Measurements from ENCODE around the gene ZMIZ1. TPM values are rescaled to one million over a fixed set of nuclear protein-coding genes. Genes with fewer than 3 reads are reported as not detected.

Gene ZMIZ1
- total and polyA plus RNA-seq, 4 donors: 18.3 to 80.2 (median 42.6) TPM

DNA sequence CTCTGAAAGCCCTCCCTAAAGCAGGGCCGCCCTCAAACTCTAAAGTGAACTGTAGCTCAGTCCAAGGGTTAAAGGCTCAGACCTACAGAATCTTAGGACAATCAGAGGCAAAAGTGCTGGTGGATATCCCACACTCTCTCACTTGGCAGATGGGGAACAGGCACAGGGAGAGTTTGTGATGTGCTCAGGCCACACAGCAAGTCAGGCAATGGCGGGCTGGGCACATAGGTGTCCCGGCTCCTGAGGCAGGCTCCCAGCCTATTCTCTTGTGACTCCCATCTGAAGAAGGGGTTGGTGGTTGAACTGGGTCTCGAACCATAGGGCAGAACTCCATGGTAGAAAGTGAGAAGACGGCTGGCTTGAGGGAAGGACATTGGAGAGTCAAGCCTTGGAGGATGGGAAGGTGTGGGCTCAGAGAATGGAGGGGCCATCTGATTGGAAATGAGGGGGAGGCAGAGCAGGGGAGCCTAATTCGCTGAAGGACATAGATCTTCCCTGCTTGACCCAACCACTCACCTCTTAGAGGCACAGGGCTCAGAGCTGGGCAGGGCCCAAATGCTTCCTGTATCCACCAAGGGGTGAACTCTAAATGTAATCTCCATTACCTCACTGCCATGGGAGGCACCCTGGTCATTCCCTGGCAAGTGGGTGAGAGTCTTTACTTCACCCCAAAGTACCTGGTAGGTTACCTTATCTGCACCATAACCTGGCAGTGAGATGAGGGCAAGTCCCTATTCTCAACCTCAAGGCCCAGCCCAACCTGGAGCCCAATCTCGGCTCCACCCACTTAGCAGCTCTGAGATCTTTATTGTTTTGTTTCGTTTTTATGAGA, 4.9 kb upstream of the ZMIZ1 start:
- H3K9me3 ChIP-seq (ENCODE audit: control insufficient read depth in 4 of 4, insufficient read depth in 3 of 4, low read length in 3 of 4): no peaks in the 10 kb centered on the region
- H3K36me3 ChIP-seq (ENCODE audit: control insufficient read depth in 4 of 4, insufficient read depth in 4 of 4, low read length in 4 of 4): no peaks in the 10 kb centered on the region
- DNase-seq: no peak
- H3K27me3 ChIP-seq (ENCODE audit: control insufficient read depth in 3 of 3, insufficient read depth in 3 of 3, low read length in 2 of 3): no peaks in the 10 kb centered on the region
- H3K4me3 ChIP-seq: no peak overlapping the region
- no peak for ATAC-seq (ENCODE audit: insufficient read depth, low FRiP score)
- no peak overlapping the region for H3K9ac ChIP-seq (ENCODE audit: insufficient read depth in 1 of 2, low read length in 2 of 2)
- peaks cover 0 to 21% (median 8%) of the 10 kb centered on the region in 5 donors for H3K4me1 ChIP-seq (ENCODE audit: control insufficient read depth in 5 of 5, insufficient read depth in 5 of 5, low read length in 5 of 5)
- WGBS, 2 donors: 86 to 94% methylated on average over 8 of the region's 8 CpGs
- TF ChIP-seq, protein P1, sequence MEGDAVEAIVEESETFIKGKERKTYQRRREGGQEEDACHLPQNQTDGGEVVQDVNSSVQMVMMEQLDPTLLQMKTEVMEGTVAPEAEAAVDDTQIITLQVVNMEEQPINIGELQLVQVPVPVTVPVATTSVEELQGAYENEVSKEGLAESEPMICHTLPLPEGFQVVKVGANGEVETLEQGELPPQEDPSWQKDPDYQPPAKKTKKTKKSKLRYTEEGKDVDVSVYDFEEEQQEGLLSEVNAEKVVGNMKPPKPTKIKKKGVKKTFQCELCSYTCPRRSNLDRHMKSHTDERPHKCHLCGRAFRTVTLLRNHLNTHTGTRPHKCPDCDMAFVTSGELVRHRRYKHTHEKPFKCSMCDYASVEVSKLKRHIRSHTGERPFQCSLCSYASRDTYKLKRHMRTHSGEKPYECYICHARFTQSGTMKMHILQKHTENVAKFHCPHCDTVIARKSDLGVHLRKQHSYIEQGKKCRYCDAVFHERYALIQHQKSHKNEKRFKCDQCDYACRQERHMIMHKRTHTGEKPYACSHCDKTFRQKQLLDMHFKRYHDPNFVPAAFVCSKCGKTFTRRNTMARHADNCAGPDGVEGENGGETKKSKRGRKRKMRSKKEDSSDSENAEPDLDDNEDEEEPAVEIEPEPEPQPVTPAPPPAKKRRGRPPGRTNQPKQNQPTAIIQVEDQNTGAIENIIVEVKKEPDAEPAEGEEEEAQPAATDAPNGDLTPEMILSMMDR (IDR thresholded peaks at IDR 0.05; ENCODE audit: control extremely low read depth, extremely low read depth): no peak
- H3K27ac ChIP-seq (ENCODE audit: low read depth in 1 of 2, low read length in 1 of 2): no peak overlapping the region

DNA sequence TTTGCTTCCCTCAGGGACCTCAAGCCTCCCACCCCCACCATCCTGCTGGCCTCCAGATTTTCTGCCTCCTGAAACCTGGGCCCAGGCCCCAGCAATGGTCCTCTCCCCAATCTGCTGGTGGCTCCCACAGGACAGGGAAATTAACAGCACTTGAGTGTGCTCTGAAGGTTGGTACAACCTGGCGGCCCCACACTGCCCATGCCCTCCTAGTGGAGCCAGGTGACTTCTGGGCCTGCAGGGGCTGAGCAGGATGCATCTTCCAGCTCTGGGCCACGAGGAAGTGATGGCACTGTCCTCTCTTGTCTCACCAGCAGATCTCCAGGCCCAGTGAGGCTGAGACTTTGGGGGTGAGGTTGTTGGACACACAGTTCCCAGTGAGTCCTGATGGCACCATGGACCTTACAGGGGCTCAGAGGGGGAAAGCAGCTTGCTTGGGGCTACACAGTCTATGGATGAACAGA, 3.6 kb upstream of the ZMIZ1 start:
- ATAC-seq (ENCODE audit: insufficient read depth, low FRiP score) (no peak), DNase-seq (no peak)
- Histone ChIP-seq H3K4me3 (no peak overlapping the region), H3K27me3 (ENCODE audit: control insufficient read depth in 3 of 3, insufficient read depth in 3 of 3, low read length in 2 of 3) (no peaks in the 10 kb centered on the region), H3K27ac (ENCODE audit: low read depth in 1 of 2, low read length in 1 of 2) (no peak overlapping the region), H3K36me3 (ENCODE audit: control insufficient read depth in 4 of 4, insufficient read depth in 4 of 4, low read length in 4 of 4) (no peaks in the 10 kb centered on the region), H3K9ac (ENCODE audit: insufficient read depth in 1 of 2, low read length in 2 of 2) (no peak overlapping the region), H3K9me3 (ENCODE audit: control insufficient read depth in 4 of 4, insufficient read depth in 3 of 4, low read length in 3 of 4) (no peaks in the 10 kb centered on the region), H3K4me1 (ENCODE audit: control insufficient read depth in 5 of 5, insufficient read depth in 5 of 5, low read length in 5 of 5) (peaks cover 0 to 21% (median 7%) of the 10 kb centered on the region in 5 donors)
- 80 to 86% methylated on average over 2 of the region's 2 CpGs for WGBS, 2 donors
- TF ChIP-seq, protein P1 (IDR thresholded peaks at IDR 0.05; ENCODE audit: control extremely low read depth, extremely low read depth): no peak

DNA sequence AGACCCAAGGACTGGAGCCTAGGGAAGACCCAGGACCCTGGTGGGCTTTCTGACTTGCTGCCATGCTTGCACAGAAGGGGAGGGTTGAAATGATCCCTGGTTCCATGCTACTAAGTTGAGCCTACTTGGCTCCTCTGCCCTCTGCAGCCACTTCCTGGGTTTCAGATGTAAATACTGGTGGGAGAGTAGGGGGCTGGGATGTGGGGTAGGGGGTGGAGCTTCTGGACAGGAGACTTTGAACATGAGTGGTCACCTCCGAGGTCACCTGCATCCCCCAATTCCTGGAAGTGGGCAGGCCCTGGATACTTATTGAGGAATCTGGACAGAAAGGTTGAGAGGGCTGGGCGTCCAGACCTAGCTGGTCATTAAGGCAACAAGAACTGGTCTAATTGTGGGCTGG, 2.9 kb upstream of the ZMIZ1 start:
- ATAC-seq (ENCODE audit: insufficient read depth, low FRiP score): no peak
- H3K9ac ChIP-seq (ENCODE audit: insufficient read depth in 1 of 2, low read length in 2 of 2): no peak overlapping the region
- H3K36me3 ChIP-seq (ENCODE audit: control insufficient read depth in 4 of 4, insufficient read depth in 4 of 4, low read length in 4 of 4): no peaks in the 10 kb centered on the region
- no peak overlapping the region for H3K27ac ChIP-seq (ENCODE audit: low read depth in 1 of 2, low read length in 1 of 2)
- no peaks in the 10 kb centered on the region for H3K27me3 ChIP-seq (ENCODE audit: control insufficient read depth in 3 of 3, insufficient read depth in 3 of 3, low read length in 2 of 3)
- H3K4me1 ChIP-seq (ENCODE audit: control insufficient read depth in 5 of 5, insufficient read depth in 5 of 5, low read length in 5 of 5): peaks cover 0 to 21% (median 7%) of the 10 kb centered on the region in 5 donors
- no peak for DNase-seq
- no peak overlapping the region for H3K4me3 ChIP-seq
- TF ChIP-seq, protein P1 (IDR thresholded peaks at IDR 0.05; ENCODE audit: control extremely low read depth, extremely low read depth): no peak
- 91% methylated on average over 2 of the region's 2 CpGs for WGBS, 2 donors
- no peaks in the 10 kb centered on the region for H3K9me3 ChIP-seq (ENCODE audit: control insufficient read depth in 4 of 4, insufficient read depth in 3 of 4, low read length in 3 of 4)

Data from lung (tissue), 12 donors.